ENCODE results near the gene TUBGCP3. TPM values are rescaled to one million over a fixed set of nuclear protein-coding genes. Genes with fewer than 3 reads are reported as not detected.

The TUBGCP3 gene
- total RNA-seq, 1 experiment from 2014 or later, result 37.3 TPM

DNA sequence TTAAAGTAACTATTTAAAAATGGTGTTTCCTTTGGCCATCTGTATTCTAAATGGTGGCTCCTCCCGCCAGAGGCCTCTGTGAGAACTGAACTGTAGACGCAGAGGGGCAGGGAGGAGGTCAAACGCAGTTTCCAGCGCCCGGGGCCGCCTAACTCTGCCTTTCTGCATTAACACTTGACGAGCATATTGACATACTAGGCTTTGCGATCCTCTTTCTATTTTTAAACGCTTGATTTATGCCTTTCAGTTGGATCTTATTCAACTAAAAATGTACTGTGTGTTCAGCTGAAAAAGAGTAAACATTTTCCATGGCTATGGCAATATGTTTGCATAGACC is 137.1 kb downstream of the TUBGCP3 start:
- H3K79me1 ChIP-seq (ENCODE audit: insufficient read depth, low read depth, low read length, poor library complexity, severe bottlenecking), result no peaks in the 10 kb centered on the region
- no peak overlapping the region for H4K8ac ChIP-seq (replicated peaks; ENCODE audit: insufficient read length, low read depth, low read length)
- no peaks in the 10 kb centered on the region for H4K20me1 ChIP-seq (ENCODE audit: control insufficient read depth, insufficient read depth, insufficient read length)
- no peak for DNase-seq
- H3K4me1 Mint-ChIP-seq, result peaks cover 0 to 2% of the 10 kb centered on the region in 2 experiments; a peak in 1 of 4 replicates
- H3K9me3 ChIP-seq (ENCODE audit: control insufficient read depth, low read depth, low read length), result no peaks in the 10 kb centered on the region
- no peak overlapping the region for H2AFZ ChIP-seq (ENCODE audit: low read length)
- H2BK15ac ChIP-seq (ENCODE audit: low read depth, low read length), result no peak overlapping the region
- no peak overlapping the region for H3K4me2 ChIP-seq (ENCODE audit: insufficient read depth, insufficient read length, low read length)
- H3K36me3 Mint-ChIP-seq (ENCODE audit: insufficient read depth in 1 of 3, low read depth in 3 of 3), result no peaks in the 10 kb centered on the region; a peak in 1 of 7 replicates
- H2BK120ac ChIP-seq (ENCODE audit: low read depth, low read length, poor library complexity, severe bottlenecking), result no peak overlapping the region
- no peak overlapping the region for H4K91ac ChIP-seq (ENCODE audit: insufficient read length, low read depth, low read length)
- no peak overlapping the region for H3K4me3 Mint-ChIP-seq
- H2AK5ac ChIP-seq (ENCODE audit: insufficient read length, low read length), result no peak overlapping the region
- H3K27me3 ChIP-seq (ENCODE audit: insufficient read depth, low read length), result no peaks in the 10 kb centered on the region
- H3T11ph ChIP-seq (ENCODE audit: low read length), result no peak overlapping the region
- WGBS (ENCODE audit: extremely low coverage, insufficient read length, low lambda C conversion rate), result no CpG with 5 or more reads among the region's 9 CpGs
- no peak overlapping the region for H2BK5ac ChIP-seq (ENCODE audit: insufficient read length, low read length)
- no peak overlapping the region for H3K4ac ChIP-seq (ENCODE audit: low read depth, low read length)
- H3K27ac ChIP-seq (ENCODE audit: insufficient read length, low read depth, low read length), result no peak overlapping the region
- no peak overlapping the region for H2BK20ac ChIP-seq (ENCODE audit: low read depth, low read length, poor library complexity, severe bottlenecking)
- no peaks in the 10 kb centered on the region for H3K79me2 ChIP-seq (ENCODE audit: insufficient read depth, low read length)
- H3K14ac ChIP-seq (ENCODE audit: insufficient read depth, low read length), result no peak overlapping the region
- no peak overlapping the region for H3K56ac ChIP-seq (ENCODE audit: insufficient read length, low read depth, low read length)
- H3K23me2 ChIP-seq (ENCODE audit: insufficient read length, low read depth, low read length, poor library complexity, severe bottlenecking), result no peaks in the 10 kb centered on the region
- TF ChIP-seq, protein P1, sequence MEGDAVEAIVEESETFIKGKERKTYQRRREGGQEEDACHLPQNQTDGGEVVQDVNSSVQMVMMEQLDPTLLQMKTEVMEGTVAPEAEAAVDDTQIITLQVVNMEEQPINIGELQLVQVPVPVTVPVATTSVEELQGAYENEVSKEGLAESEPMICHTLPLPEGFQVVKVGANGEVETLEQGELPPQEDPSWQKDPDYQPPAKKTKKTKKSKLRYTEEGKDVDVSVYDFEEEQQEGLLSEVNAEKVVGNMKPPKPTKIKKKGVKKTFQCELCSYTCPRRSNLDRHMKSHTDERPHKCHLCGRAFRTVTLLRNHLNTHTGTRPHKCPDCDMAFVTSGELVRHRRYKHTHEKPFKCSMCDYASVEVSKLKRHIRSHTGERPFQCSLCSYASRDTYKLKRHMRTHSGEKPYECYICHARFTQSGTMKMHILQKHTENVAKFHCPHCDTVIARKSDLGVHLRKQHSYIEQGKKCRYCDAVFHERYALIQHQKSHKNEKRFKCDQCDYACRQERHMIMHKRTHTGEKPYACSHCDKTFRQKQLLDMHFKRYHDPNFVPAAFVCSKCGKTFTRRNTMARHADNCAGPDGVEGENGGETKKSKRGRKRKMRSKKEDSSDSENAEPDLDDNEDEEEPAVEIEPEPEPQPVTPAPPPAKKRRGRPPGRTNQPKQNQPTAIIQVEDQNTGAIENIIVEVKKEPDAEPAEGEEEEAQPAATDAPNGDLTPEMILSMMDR (conservative IDR thresholded peaks at IDR 0.05), result no peak
- H3K27me3 Mint-ChIP-seq (ENCODE audit: low read depth), result peaks cover 28% of the 10 kb centered on the region
- no peaks in the 10 kb centered on the region for H3K9me3 Mint-ChIP-seq
- no peak overlapping the region for H3K18ac ChIP-seq (ENCODE audit: insufficient read length, low read depth, low read length)
- no peak overlapping the region for H3K9ac ChIP-seq (ENCODE audit: extremely low read depth, insufficient read length, low read length)
- H3K27ac Mint-ChIP-seq, result no peak overlapping the region; a peak in 1 of 7 replicates
- no peak overlapping the region for H3K23ac ChIP-seq (ENCODE audit: insufficient read length, low read depth, low read length)
- no peak overlapping the region for H4K5ac ChIP-seq (ENCODE audit: insufficient read length, low read depth, low read length)
- H2BK12ac ChIP-seq (ENCODE audit: insufficient read length, low read depth, low read length), result no peak overlapping the region
- no peaks in the 10 kb centered on the region for H3K4me1 ChIP-seq (ENCODE audit: insufficient read depth, low read length)

Data from H9 (cell line).